NCI-H1105 (cell line): ENCODE results near the gene PRRT1.
"Not testable (repeated sequence)": the region's sequence is repeated elsewhere in the genome, so short reads cannot be mapped to it uniquely, and the experiment has no call there.

ENCODE experiments used
- DNase-seq: peaks from one replicate; lab custom pipeline; 2025; lab: John Stamatoyannopoulos, UW

The PRRT1 gene

DNA sequence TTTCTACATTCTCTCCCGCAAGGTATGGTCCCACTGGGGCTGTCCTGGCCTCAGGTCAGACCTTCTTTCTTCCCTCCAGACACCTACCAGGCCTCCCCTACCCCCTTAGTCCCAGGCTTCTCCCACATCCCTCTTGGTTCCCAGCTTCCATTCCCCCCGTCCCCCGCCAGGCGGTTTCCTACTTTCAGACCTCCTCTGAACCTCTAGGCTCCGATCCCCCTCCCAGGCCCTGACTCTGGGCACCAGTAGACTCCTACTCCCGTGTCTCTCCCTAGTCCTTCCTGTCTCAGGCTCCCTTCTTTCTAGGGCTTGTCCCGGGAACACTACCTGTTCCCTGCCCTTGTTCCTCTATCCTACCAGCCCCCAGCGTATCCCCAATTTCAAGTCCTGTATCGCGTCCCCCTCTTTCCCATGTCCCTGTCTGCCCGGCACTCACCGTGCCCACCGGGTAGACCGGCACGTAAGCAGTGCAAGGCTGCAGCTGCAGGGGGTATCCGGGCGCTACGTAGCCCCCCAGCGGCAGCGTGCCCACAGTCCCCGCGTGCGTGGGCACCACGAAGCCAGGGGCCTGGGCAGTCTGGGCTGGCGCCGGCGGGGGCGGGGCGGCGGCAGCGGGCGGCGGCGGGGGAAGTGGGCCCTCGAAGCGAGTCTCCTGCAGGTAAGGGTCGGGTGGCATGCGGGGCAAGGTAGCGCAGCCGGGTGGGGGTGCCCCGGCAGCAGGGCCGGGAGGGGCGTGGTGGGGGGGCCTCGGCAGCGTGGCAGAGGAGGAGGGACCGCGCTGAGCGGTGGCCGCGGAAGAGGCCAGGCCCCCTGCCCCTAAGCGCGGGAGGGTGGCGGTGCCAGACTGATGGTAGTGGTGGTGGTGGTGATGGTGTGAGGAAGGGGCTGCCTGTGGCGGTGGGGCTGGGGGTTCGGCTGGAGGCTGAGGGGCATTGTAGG, 1.5 kb downstream of the PRRT1 start:
- no peak for DNase-seq

GRCh38 chr6:32149092-32149755, 2.5 kb downstream of the PRRT1 start:
- DNase-seq: no peak

- no peak for DNase-seq
Observed at GRCh38 chr6:32148289-32149091, 3.2 kb downstream of the PRRT1 start.

GRCh38 chr6:32147401-32148132, 4.2 kb downstream of the PRRT1 start:
- DNase-seq: no peak

DNA sequence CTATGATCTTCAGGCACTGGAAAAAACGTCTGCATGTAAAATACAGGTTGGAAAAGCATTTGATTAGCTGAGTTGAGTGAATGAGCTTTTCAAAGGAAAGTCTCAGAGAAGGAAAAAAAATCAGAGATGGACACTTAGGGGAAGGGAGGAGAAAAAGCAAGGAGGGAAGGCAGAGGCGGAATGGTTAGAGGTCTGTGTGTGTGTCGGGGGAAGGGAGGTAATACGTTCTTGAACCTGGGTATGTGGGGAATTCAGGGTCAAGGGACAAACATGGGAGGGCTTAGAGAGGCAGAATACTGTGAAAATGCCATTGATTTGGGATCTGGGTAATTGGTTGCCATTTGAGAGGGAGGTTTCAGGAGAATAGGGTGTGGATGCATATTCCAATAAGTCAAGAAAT, 5.1 kb downstream of the PRRT1 start:
- DNase-seq: no peak

- no peak for DNase-seq
Observed at GRCh38 chr6:32146287-32146686, 5.5 kb downstream of the PRRT1 start.

DNA sequence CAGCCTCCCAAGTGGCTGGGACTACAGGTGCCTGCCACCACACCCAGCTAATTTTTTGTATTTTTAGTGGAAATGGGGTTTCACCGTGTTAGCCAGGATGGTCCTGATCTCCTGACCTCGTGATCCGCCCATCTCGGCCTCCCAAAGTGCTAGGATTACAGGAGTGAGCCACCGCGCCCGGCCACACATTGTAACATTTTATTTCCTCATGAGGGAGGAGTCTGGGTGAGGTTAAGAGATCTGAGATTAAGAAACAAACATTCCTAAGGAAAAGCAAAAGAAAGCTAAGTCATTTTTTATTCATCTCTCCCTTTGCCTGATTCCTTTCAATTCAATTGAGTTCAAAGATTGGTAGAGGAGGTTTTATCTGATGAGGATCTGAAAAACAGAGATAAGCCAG, 7.5 kb downstream of the PRRT1 start:
- DNase-seq: not testable (repeated sequence)

DNA sequence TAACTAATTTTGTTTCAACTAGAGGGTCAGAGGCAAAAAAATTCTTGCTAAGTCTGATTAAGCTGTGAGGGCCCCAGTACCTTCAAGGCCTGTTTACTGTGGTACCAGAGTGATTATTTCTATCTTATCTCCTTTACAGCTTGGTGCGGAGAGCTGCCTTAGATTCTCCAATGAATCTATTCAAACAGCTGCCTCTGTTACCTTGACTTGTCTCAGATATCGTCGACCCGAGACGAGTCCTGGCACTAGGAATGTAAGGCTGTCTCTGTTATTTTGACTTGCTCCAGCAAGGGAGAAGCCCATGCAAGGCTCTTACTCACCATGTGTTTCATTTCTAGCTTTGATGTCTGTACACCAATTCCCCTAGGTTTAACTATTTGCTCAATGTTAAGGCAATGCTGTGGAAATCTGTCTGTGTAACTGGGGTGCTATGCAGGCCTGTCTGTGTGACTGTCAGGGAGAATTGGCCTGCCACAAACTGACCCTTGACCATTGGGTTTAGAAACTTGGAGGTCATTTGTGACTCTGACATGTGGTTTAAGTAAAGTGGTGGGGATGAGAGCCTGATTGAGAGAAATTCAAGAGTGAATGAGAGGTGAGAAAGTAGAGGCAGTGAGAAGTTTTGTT, 11.2 kb downstream of the PRRT1 start:
- DNase-seq: no peak

DNA sequence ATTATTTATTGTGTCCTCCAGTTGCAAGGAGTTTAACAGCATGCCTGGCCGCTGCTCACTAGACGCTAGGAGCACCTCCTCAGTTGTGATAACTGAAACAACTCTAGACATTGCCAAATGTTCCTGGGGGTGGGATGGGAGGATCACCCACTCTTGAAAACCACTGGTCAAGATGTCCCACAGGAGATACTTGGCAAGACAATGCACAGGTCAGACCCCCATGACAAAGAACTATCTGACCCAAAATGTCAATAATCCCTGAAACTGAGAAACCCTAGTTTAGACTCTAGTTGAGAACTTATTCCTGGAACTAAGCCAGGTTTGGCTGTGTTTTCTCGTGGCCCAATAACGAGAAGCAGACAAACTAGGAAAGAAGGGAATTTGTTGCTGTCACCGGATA, 12.1 kb downstream of the PRRT1 start:
- DNase-seq: no peak

DNA sequence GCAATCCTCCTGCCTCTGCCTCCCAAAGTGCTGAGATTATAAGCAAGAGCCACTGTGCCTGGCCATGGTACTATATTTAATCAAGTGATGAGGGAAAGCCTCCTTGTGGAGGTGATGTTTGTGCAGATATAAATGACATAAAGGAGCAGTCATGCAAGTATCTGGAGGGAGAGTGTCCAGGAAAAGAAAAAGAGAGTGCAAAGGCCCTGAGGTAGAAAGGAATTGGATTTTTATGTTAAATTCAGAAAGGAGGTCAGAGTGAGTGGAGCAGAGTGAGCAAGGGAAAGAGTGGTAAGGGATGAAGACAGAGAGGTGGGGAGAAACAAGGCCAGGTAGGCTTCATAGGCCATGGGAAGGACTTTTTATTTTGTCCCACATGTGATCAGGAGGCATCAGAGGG, 14.3 kb downstream of the PRRT1 start:
- no peak for DNase-seq

DNA sequence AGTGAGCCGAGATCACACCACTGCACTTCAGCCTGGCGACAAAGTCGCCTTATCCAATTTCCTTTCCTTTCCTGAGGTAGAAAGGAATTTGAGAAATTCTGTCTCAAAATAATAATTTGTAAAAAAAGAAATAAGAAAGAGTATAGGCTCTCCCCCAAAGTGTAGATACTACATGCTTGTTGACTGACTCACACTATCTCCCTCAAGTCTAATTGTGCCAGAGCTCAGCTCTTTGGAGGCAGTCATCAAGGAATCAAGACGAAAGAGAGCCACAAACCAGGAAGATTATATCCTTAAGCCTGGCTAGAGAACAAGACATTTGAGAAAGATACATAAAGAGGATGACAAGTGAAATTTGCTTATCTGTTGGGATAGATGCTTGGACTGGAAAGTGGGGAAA, 18.0 kb downstream of the PRRT1 start:
- no peak for DNase-seq

- DNase-seq: no peak
Observed at GRCh38 chr6:32132110-32132509, 19.6 kb downstream of the PRRT1 start.

GRCh38 chr6:32131439-32131948, 20.2 kb downstream of the PRRT1 start:
- no peak for DNase-seq

DNA sequence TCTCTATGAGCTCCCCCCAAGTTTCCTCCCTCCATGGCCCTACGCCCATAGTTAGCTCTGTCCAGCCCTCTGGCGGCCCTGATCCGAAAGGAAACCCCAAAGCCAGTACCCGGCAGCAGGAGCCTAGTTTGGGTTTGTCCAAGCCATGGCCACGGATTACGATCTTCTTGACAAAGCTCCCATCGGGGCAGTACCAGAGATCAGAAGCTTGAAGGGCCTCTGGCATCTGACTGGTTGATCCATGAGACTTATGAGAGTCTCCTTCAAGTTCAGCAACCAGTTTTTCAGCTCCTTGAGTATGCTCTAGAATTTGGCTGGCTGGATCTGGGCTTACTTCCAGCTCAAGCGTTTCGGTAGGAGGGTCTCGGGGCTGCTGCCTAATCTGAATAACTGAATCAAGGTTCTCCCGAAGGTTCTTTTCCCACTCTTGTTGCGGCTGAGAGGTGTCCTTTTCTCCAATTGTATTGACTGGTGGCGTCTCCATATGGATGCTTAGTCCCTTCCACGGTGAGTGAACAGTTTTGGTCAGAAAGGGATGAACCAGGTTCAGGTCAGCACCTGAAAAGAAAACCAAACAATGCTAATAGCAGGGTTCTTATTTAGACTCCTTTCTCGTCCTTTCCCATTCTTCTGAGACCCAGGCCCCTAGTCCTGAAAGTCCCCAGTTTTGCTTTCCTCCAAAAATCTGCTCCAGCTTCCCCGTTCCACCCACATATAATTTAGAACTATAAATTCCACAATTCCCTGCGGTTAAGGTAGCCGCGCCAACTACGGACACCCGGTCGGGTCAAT, 22.2 kb downstream of the PRRT1 start:
- DNase-seq: peak; percentile 73

DNA sequence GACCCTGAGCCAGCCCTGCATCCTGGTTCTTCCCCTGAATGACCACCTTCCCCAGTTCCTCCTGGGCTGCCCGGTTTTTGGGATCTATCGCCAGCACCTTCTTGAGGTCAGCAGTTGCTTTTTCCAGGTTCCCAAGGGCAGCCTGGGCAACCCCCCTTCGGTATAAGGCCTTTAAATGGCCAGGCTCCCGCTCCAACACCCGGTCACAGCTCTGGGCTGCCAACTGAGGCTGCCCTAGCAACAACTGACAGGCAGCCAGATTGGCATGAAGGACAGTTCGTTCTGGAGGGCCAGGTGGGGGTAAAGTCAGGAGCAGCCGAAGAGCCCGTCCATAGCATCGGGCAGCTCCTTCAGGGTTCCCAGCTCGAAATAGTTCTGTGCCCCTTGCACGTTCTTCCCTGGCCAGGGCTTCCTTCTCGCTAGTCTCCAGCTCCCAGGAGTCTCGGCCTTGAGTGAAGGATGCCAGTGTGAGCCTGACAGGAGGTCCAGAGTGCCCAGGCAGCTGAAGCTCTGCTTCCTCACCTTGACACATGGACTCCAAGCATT, 22.9 kb downstream of the PRRT1 start:
- no peak for DNase-seq

GRCh38 chr6:32127717-32128592, 23.8 kb downstream of the PRRT1 start, which contains the start of gene ATF6B:
ATF6B (minus strand) TSS chr6:32128246; CDS start chr6:32128207, 39 bp downstream.
- peak; percentile 98 for DNase-seq

GRCh38 chr6:32127409-32127716, 24.4 kb downstream of the PRRT1 start:
- DNase-seq: no peak

GRCh38 chr6:32126880-32127279, 24.9 kb downstream of the PRRT1 start:
- no peak for DNase-seq

- DNase-seq: no peak
Observed at GRCh38 chr6:32123681-32124080, 28.1 kb downstream of the PRRT1 start.
